GM12878 (cell line): ENCODE data around the gene NUDT3. TPM values are rescaled to one million over a fixed set of nuclear protein-coding genes. Genes with fewer than 3 reads are reported as not detected.

ENCODE experiments used
- ATF3 ChIP-seq: IDR thresholded peaks from 2 replicates; pipeline ENCODE4 v1.6.1; 2011; ENCODE audit warnings: low read depth, mild to moderate bottlenecking, low read length, moderate library complexity, borderline replicate concordance; ENCODE audit errors: extremely low read depth
- E2F8 ChIP-seq: fragments of 450-650 bp; IDR thresholded peaks from 2 replicates; pipeline ENCODE4 v1.6.1; 2018; ENCODE audit warnings: mild to moderate bottlenecking, low read depth, moderate library complexity; ENCODE audit not compliant: partially characterized antibody
- EP300 ChIP-seq, 2 experiments: fragments of 150-350 bp in 1 of 2; IDR thresholded peaks; 2 replicates each; pipeline ENCODE4 v1.6.1; 2011 to 2012; ENCODE audit warnings: low read depth in 2 of 2, low read length in 2 of 2, borderline replicate concordance in 1 of 2, improper control_type of control experiment in 1 of 2, inconsistent platforms in 1 of 2; ENCODE audit not compliant: control insufficient read depth in 1 of 2
- HCFC1 ChIP-seq: fragments of 150-350 bp; IDR thresholded peaks from 2 replicates; pipeline ENCODE4 v1.6.1; 2014; ENCODE audit warnings: low read length
- JUND ChIP-seq: IDR thresholded peaks from 2 replicates; pipeline ENCODE4 v1.6.1; 2012; ENCODE audit warnings: low read depth, mild to moderate bottlenecking, low read length, improper control_type of control experiment, moderate library complexity
- MLLT1 ChIP-seq: fragments of 450-650 bp; IDR thresholded peaks from 2 replicates; pipeline ENCODE4 v1.6.1; 2016; ENCODE audit warnings: mild to moderate bottlenecking
- NFYA ChIP-seq: IDR thresholded peaks from 2 replicates; pipeline ENCODE4 v1.6.1; 2011; ENCODE audit warnings: low read depth, mild to moderate bottlenecking, low read length, improper control_type of control experiment, borderline replicate concordance
- NR2C1 ChIP-seq: fragments of 450-650 bp; IDR thresholded peaks from 2 replicates; pipeline ENCODE4 v1.6.1; 2017; ENCODE audit warnings: antibody characterized with exemption, mild to moderate bottlenecking, moderate library complexity
- NR2F1 ChIP-seq: fragments of 450-650 bp; conservative IDR thresholded peaks from 2 replicates; pipeline ENCODE4 v1.6.1; 2017; ENCODE audit warnings: mild to moderate bottlenecking
- RB1 ChIP-seq: fragments of 450-650 bp; formaldehyde crosslinking; IDR thresholded peaks from 2 replicates; pipeline ENCODE4 v1.6.1; 2017; ENCODE audit warnings: mild to moderate bottlenecking, borderline replicate concordance
- RUNX3 ChIP-seq: IDR thresholded peaks from 2 replicates; pipeline ENCODE4 v1.6.1; 2012; ENCODE audit warnings: low read length, inconsistent platforms
- SKIL ChIP-seq: fragments of 450-650 bp; IDR thresholded peaks from 2 replicates; pipeline ENCODE4 v1.6.1; 2017; ENCODE audit warnings: mild to moderate bottlenecking, low read depth, inconsistent platforms; ENCODE audit not compliant: poor library complexity, severe bottlenecking
- ZBTB33 ChIP-seq: fragments of 450-650 bp; IDR thresholded peaks from 2 replicates; pipeline ENCODE4 v1.6.1; 2017; ENCODE audit warnings: mild to moderate bottlenecking
- ZNF687 ChIP-seq: fragments of 450-650 bp; IDR thresholded peaks from 2 replicates; pipeline ENCODE4 v1.6.1; 2017; ENCODE audit warnings: mild to moderate bottlenecking, moderate library complexity
- polyA plus RNA-seq, 11 experiments: library from polyadenylated mRNA; depleted of rRNA in 4 of 11; unstranded in 6 of 11; stranded (reverse) in 5 of 11; fragments of >200 nt; fragmentation: Nextera tagmentation in 4 of 11; fragmentation: Illumina TruSeq in 1 of 11; extraction: Ambion mirVana in 4 of 11; extraction: Trizol in 1 of 11; gene quantifications; 1 replicate in 1 of 11; 2 replicates in 10 of 11; pipeline versions ENCODE4 v1.2.1 to v1.2.3, GENCODE V29; 2011 to 2016; ENCODE audit warnings: inconsistent platforms in 2 of 11, missing spikeins in 2 of 11, low read depth in 1 of 11
- total RNA-seq, 4 experiments: library from RNA; depleted of rRNA in 3 of 4; stranded (reverse); fragments of >200 nt in 3 of 4; fragmentation: Illumina TruSeq in 1 of 4; extraction: Trizol in 1 of 4; gene quantifications; 2 replicates each; pipeline versions ENCODE4 v1.2.1 to v1.2.3, GENCODE V29; 2013 to 2021

NUDT3 gene
- total and polyA plus RNA-seq, 10 of the 15 experiments (the other 5 are each of a cell fraction or from before 2014, with no cell fraction given) = 2.4 to 32.3 (median 25.5) TPM

- TF ChIP-seq MLLT1 (peak; percentile 24; the same call in 1 of the 2 replicates), NR2C1 (peak; percentile 45; the same call in 1 of the 2 replicates), NR2F1 (peak; percentile 88), JUND (no peak), E2F8 (no peak), HCFC1 (no peak), NFYA (no peak), ATF3 (no peak), EP300 (IDR thresholded peaks at IDR 0.05; ENCODE audit: borderline replicate concordance in 1 of 2, control insufficient read depth in 1 of 2, low read depth in 2 of 2, low read length in 2 of 2) (peak in 1 of 2 experiments; percentile 34; a peak in 1 of 4 replicates), ZNF687 (no peak), RB1 (no peak), RUNX3 (0 out of 2 replicates have a peak, but pooled peaks have one; percentile 15), ZBTB33 (peak; percentile 100), SKIL (no peak)
Observed at GRCh38 chr6:34346175-34347119, 46.0 kb downstream of the NUDT3 start (continued).
